Astrocyte (in vitro differentiated cells and primary cell): ENCODE results near the gene MARCHF10. TPM values are rescaled to one million over a fixed set of nuclear protein-coding genes. Genes with fewer than 3 reads are reported as not detected.
A peak's percentile ranks its signal among the peaks of the same experiment; 100 is the strongest.

Experiments used
- DNase-seq: peaks from one replicate; pipeline ENCODE4 v3.0.0-alpha.2; 2010; ENCODE audit warnings: low read depth
- FAIRE-seq: peaks from 2 replicates; lab custom pipeline; 2011; peaks lifted over from hg19 to GRCh38; lab: Jason Lieb, UNC
- H2AFZ ChIP-seq: 2 replicates; pipeline ENCODE4 v1.6.0; 2012; ENCODE audit warnings: low read depth, low read length, inconsistent platforms
- H3K27ac ChIP-seq: 2 replicates; pipeline ENCODE4 v1.5.1; 2011; ENCODE audit warnings: low read depth, low read length, inconsistent platforms
- H3K27me3 ChIP-seq: 2 replicates; pipeline ENCODE4 v1.6.0; 2011; ENCODE audit warnings: low read length, inconsistent platforms; ENCODE audit not compliant: insufficient read depth
- H3K36me3 ChIP-seq: 2 replicates; pipeline ENCODE4 v1.5.1; 2011; ENCODE audit warnings: low read length, inconsistent platforms; ENCODE audit not compliant: insufficient read depth
- H3K4me1 ChIP-seq: 2 replicates; pipeline ENCODE4 v1.5.1; 2011; ENCODE audit warnings: low read length, inconsistent platforms; ENCODE audit not compliant: insufficient read depth
- H3K4me2 ChIP-seq: 2 replicates; pipeline ENCODE4 v1.6.0; 2012; ENCODE audit warnings: low read length, inconsistent platforms
- H3K4me3 ChIP-seq: 2 replicates; pipeline ENCODE4 v1.5.1; 2011; ENCODE audit warnings: low read depth, mild to moderate bottlenecking, low read length, inconsistent platforms; ENCODE audit not compliant: insufficient read depth
- H3K79me2 ChIP-seq: 2 replicates; pipeline ENCODE4 v1.6.0; 2012; ENCODE audit warnings: mild to moderate bottlenecking, low read length, inconsistent platforms; ENCODE audit not compliant: insufficient read depth
- H3K9ac ChIP-seq: 2 replicates; pipeline ENCODE4 v1.6.0; 2012; ENCODE audit warnings: mild to moderate bottlenecking, low read length, inconsistent platforms
- H3K9me3 ChIP-seq: 2 replicates; pipeline ENCODE4 v1.5.1; 2012; ENCODE audit warnings: low read depth, mild to moderate bottlenecking, low read length, inconsistent platforms; ENCODE audit not compliant: insufficient read depth
- H4K20me1 ChIP-seq: 2 replicates; pipeline ENCODE4 v1.6.0; 2012; ENCODE audit warnings: low read length, inconsistent platforms; ENCODE audit not compliant: insufficient read depth
- H3K27ac Mint-ChIP-seq: one replicate; pipeline ENCODE4 v1.8.0; 2021; ENCODE audit warnings: mild to moderate bottlenecking, mixed read lengths; ENCODE audit not compliant: unreplicated experiment
- H3K27me3 Mint-ChIP-seq: one replicate; pipeline ENCODE4 v1.8.0; 2021; ENCODE audit warnings: low read depth, mixed read lengths; ENCODE audit not compliant: unreplicated experiment
- H3K36me3 Mint-ChIP-seq: one replicate; pipeline ENCODE4 v1.8.0; 2021; ENCODE audit warnings: low read depth, mixed read lengths; ENCODE audit not compliant: unreplicated experiment
- H3K4me1 Mint-ChIP-seq: one replicate; pipeline ENCODE4 v1.8.0; 2021; ENCODE audit warnings: low read depth, mixed read lengths; ENCODE audit not compliant: unreplicated experiment
- H3K4me3 Mint-ChIP-seq: one replicate; pipeline ENCODE4 v1.8.0; 2021; ENCODE audit warnings: mild to moderate bottlenecking, moderate library complexity, mixed read lengths; ENCODE audit not compliant: unreplicated experiment
- H3K9me3 Mint-ChIP-seq: one replicate; pipeline ENCODE4 v1.8.0; 2021; ENCODE audit warnings: mild to moderate bottlenecking, mixed read lengths; ENCODE audit not compliant: unreplicated experiment
- EZH2 ChIP-seq: IDR thresholded peaks from 2 replicates; pipeline ENCODE4 v1.6.1; 2012; ENCODE audit warnings: mild to moderate bottlenecking, low read length, inconsistent platforms; ENCODE audit not compliant: insufficient read depth
- total RNA-seq: library from RNA; stranded (reverse); gene quantifications from 2 replicates; pipeline ENCODE4 v1.2.1, GENCODE V29; 2021
- TF ChIP-seq, protein P1 (sequence below): IDR thresholded peaks from 2 replicates; pipeline ENCODE4 v1.5.1; 2011; ENCODE audit warnings: low read depth, mild to moderate bottlenecking, inconsistent platforms, low read length, moderate library complexity; ENCODE audit not compliant: insufficient read depth

The MARCHF10 gene
- total RNA-seq, 1 donor from 2014 or later: not detected

DNA sequence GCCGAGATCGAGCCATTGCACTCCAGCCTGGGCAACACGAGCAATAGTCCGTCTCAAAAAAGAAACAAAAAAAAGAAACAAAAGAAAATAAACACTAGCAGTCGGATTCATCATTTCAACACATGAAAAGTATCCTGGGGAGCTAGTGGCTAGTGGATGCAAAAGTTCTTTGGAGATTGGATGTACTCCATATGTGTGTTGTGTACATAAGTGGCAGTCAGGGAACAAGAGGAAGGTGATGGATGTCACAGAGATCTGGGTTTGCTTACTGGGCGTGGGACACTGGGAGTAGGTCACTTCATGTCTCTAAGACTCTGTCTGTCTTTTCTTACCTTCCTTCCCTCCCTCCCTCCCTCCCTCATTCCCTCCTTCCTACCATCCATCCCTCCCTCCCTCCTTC lies 145.3 kb downstream of the MARCHF10 start:
- peaks cover 78% of the 10 kb centered on the region for H3K79me2 ChIP-seq
- H4K20me1 ChIP-seq: peaks cover 86% of the 10 kb centered on the region

DNA sequence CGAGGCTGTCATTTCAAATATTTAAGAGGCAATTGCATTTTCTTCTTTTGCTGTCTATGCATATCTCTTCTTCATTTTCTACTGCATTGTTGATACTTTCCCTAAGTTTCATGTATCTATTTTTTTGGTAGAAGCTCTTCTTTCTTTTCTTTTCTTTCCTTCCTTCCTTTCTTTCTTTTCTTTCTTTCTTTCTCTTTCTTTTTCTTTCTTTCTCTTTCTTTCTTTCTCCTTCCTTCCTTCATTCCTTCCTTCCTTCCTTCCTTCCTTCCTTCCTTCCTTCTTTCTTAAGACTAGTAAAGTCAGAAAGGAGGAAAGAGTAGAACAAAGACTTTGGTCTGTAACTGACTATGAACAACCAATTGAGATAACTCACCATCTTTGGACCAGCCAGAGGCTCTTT lies 146.8 kb downstream of the MARCHF10 start:
- DNase-seq: no peak
- Mint-ChIP-seq H3K4me1 (peaks cover 16% of the 10 kb centered on the region), H3K4me3 (no peak overlapping the region), H3K27me3 (no peaks in the 10 kb centered on the region), H3K9me3 (peaks cover 3% of the 10 kb centered on the region), H3K36me3 (peaks cover 21% of the 10 kb centered on the region), H3K27ac (no peak overlapping the region)
- Histone ChIP-seq H2AFZ (no peak overlapping the region), H3K79me2 (peaks cover 87% of the 10 kb centered on the region), H3K4me3 (no peak overlapping the region), H3K9me3 (no peaks in the 10 kb centered on the region), H3K27ac (no peak overlapping the region), H3K4me2 (no peak overlapping the region), H4K20me1 (peaks cover 87% of the 10 kb centered on the region), H3K36me3 (peaks cover 10% of the 10 kb centered on the region), H3K4me1 (no peaks in the 10 kb centered on the region), H3K9ac (no peak overlapping the region), H3K27me3 (no peaks in the 10 kb centered on the region)
- TF ChIP-seq, protein P1, sequence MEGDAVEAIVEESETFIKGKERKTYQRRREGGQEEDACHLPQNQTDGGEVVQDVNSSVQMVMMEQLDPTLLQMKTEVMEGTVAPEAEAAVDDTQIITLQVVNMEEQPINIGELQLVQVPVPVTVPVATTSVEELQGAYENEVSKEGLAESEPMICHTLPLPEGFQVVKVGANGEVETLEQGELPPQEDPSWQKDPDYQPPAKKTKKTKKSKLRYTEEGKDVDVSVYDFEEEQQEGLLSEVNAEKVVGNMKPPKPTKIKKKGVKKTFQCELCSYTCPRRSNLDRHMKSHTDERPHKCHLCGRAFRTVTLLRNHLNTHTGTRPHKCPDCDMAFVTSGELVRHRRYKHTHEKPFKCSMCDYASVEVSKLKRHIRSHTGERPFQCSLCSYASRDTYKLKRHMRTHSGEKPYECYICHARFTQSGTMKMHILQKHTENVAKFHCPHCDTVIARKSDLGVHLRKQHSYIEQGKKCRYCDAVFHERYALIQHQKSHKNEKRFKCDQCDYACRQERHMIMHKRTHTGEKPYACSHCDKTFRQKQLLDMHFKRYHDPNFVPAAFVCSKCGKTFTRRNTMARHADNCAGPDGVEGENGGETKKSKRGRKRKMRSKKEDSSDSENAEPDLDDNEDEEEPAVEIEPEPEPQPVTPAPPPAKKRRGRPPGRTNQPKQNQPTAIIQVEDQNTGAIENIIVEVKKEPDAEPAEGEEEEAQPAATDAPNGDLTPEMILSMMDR: no peak
- no peak for FAIRE-seq

More for the DNA sequence above, 145.3 kb downstream of the MARCHF10 start:
- Mint-ChIP-seq H3K4me1 (peaks cover 12% of the 10 kb centered on the region), H3K36me3 (peaks cover 20% of the 10 kb centered on the region), H3K4me3 (no peak overlapping the region), H3K27me3 (no peaks in the 10 kb centered on the region), H3K9me3 (peaks cover 3% of the 10 kb centered on the region), H3K27ac (no peak overlapping the region)
- no peaks in the 10 kb centered on the region for H3K27me3 ChIP-seq
- DNase-seq (no peak), FAIRE-seq (peak; percentile 50)
- H3K4me1 ChIP-seq: no peaks in the 10 kb centered on the region
- TF ChIP-seq, protein P1: no peak
- TF ChIP-seq EZH2: no peak
- no peak overlapping the region for H3K4me3 ChIP-seq
- H3K36me3 ChIP-seq: peaks cover 10% of the 10 kb centered on the region
- no peak overlapping the region for H3K4me2 ChIP-seq
- H3K9me3 ChIP-seq: no peaks in the 10 kb centered on the region
- H3K9ac ChIP-seq: no peak overlapping the region
- no peak overlapping the region for H3K27ac ChIP-seq
- H2AFZ ChIP-seq: no peak overlapping the region

DNA sequence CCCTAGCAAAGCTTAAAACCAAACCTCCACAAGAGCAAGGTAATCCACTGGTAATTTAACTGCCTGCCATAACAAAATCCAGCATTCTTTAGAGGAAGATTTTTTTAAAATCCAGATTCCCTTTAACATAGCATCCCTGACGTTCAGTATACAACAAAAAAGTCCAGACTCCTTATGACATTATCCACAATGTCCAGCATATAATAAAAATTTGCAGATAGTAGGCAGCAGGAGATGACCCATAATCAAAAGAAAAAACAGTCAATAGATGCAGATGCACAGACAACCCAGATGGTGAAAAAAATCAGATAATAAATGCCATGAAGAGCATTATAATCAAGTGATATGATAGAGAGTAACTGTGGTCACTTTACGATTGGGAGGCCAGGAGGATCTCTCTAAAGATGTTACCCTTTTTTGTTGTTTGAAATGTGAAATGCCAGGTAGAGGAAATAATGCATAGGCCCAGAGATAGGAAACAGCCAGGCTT lies 147.4 kb downstream of the MARCHF10 start:
- peaks cover 90% of the 10 kb centered on the region for H3K79me2 ChIP-seq
- DNase-seq (no peak), FAIRE-seq (no peak)
- no peaks in the 10 kb centered on the region for H3K27me3 ChIP-seq
- Mint-ChIP-seq H3K4me1 (peaks cover 16% of the 10 kb centered on the region), H3K4me3 (no peak overlapping the region), H3K27ac (no peak overlapping the region), H3K36me3 (peaks cover 25% of the 10 kb centered on the region), H3K9me3 (peaks cover 3% of the 10 kb centered on the region), H3K27me3 (no peaks in the 10 kb centered on the region)
- no peak overlapping the region for H3K4me2 ChIP-seq
- peaks cover 10% of the 10 kb centered on the region for H3K36me3 ChIP-seq
- H3K9ac ChIP-seq: no peak overlapping the region
- peaks cover 87% of the 10 kb centered on the region for H4K20me1 ChIP-seq
- TF ChIP-seq, protein P1: no peak
- no peak for TF ChIP-seq EZH2
- no peaks in the 10 kb centered on the region for H3K4me1 ChIP-seq
- no peak overlapping the region for H3K27ac ChIP-seq
- H2AFZ ChIP-seq: no peak overlapping the region
- no peak overlapping the region for H3K4me3 ChIP-seq
- H3K9me3 ChIP-seq: no peaks in the 10 kb centered on the region
